NCI-H146 treated with DMSO at 0.1 percent for 48 hours (cell line): ENCODE measurements around the gene DLAT.
"Not testable (repeated sequence)": the region's sequence is repeated elsewhere in the genome, so short reads cannot be mapped to it uniquely, and the experiment has no call there.

Source experiments
- DNase-seq: peaks from one replicate; lab custom pipeline; 2025; ENCODE audit not compliant: unreplicated experiment; lab: John Stamatoyannopoulos, UW

Gene DLAT

GRCh38 chr11:112024773-112025678 lies at the start of gene DLAT:
DLAT (plus strand) TSS chr11:112025408; CDS start chr11:112025473, 65 bp downstream.
- DNase-seq, result peak; percentile 85

GRCh38 chr11:111976119-111976766 lies 49.0 kb upstream of the DLAT start:
- no peak for DNase-seq

GRCh38 chr11:111976767-111977145 lies 48.5 kb upstream of the DLAT start:
- DNase-seq, result no peak

- no peak for DNase-seq
Observed at GRCh38 chr11:111977146-111978027, 47.8 kb upstream of the DLAT start.

DNA sequence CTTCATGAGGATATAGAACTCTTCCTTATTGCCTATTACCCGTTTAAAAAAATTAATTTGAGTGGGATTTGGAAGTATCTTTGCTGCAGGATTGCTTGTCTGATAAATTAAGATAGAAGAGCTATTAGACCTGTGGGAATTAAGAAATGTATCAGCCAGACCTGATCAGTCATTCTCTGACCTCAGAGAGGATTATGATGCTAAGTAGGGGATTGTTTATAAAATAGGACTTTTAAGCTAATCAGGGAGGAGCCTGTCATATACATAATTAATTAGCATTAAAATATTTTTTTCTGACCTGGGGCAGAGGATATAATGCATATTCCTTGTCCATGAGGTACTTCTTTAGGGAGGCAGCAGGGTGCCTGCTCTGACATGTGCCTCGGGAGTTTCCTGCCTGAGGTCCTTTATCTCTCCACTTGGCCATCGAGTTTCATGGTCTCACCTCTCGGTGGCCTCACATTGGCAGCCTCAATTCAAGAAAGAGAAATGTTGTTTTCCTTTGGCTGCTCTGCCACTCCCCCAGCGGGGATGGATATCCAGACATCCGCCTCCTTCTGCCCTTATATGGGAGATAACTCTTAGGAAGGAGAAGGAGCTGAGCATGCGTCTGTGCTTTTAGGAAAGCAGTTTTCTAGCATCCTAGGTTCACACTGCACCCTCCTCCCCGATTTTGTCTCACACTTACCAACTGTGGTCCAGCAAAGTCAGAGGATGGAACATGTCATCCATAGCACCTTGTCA lies 47.0 kb upstream of the DLAT start:
- DNase-seq, result peak; percentile 29

- DNase-seq, result no peak
Observed at GRCh38 chr11:111980062-111980461, 45.1 kb upstream of the DLAT start.

DNA sequence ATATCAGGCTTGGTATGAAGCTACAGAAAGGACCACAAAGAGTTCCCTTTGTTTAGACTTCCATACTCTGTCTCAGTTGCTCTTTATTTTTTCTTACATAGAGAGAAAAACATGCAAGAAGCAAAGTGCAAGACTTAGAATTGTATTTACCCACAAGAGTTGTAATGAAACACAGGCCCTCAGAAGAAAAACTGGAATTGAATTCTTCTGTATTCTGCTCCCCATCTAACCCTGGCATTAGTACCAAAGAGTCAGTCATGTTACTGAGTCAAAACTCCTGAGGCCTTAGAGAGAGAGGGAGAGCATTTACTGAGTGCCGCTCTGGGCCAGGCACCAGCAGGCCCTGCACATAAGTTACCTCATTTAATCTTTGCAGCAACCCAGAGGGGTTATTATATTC lies 43.9 kb upstream of the DLAT start:
- DNase-seq, result no peak

GRCh38 chr11:111982019-111982464 lies 43.2 kb upstream of the DLAT start:
- DNase-seq, result peak; percentile 40

DNA sequence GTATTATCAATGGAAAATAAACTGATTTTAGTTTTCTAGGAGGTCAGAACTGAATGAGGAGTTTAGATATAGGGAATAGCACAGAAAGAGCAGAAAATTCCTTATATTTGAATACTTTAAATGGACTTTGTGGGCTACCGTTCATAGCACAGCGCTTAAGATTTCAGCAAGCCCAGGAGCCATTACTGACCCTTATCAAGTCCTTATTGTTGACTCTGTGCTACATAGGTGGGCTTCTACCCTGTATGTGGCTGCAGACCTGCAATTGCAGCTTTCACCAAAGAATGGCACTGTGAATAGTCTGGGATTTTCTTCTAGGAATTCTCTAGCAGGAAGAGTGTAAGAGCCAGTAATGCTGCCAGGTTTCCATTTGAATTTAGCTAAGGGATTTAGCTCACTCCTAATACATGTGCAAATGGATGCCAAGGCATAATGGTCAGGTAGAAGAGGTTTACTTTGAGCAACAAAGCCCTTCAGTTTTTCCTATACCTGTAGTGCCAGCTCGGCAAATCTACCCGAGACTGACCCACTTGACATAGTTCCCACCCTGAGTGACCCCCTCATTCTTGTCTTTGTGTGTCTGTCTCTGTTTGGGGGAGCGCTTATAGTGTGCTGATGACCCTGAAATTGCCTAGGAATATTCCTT lies 42.5 kb upstream of the DLAT start:
- no peak for DNase-seq

DNA sequence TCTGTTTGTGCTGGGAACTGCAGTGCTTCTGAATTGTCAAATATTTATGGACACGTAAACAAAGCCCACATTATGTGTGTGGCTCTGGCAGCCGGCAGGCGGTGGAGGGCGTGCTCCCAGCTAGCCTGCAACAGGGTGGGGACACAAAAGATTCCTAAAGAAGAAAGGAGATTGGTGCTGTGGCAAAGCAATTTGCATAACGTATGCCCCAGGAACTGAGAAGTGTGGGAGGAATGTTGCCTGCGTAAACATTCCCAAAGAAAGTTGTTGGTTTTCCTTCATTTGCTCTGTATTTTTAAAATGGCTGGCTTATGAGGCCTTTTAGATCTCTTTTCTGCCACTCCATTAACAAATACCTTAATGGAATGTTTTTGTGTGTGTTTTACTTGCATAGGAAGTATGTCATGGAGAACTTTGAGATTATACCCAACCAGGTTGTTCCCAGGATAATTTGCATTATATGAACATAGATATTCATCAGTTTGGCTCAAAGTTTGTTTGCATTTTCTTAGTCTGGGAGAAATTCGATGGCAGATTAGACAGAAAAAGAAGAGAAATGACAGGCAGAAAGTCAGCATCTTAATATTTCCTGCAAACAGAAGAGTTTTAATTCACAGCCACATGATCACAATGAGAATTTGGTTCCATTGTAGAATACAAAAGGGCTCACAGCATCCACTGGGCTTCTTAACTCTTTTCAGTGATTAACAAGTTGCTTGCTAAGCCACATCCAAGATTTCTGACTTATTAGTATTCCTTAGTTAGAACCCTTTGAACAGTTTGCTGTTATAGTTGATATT lies 41.8 kb upstream of the DLAT start:
- DNase-seq, result peak; percentile 14

- DNase-seq, result no peak
Observed at GRCh38 chr11:111986589-111986988, 38.6 kb upstream of the DLAT start.

- DNase-seq, result no peak
Observed at GRCh38 chr11:111990381-111990780, 34.8 kb upstream of the DLAT start.

DNA sequence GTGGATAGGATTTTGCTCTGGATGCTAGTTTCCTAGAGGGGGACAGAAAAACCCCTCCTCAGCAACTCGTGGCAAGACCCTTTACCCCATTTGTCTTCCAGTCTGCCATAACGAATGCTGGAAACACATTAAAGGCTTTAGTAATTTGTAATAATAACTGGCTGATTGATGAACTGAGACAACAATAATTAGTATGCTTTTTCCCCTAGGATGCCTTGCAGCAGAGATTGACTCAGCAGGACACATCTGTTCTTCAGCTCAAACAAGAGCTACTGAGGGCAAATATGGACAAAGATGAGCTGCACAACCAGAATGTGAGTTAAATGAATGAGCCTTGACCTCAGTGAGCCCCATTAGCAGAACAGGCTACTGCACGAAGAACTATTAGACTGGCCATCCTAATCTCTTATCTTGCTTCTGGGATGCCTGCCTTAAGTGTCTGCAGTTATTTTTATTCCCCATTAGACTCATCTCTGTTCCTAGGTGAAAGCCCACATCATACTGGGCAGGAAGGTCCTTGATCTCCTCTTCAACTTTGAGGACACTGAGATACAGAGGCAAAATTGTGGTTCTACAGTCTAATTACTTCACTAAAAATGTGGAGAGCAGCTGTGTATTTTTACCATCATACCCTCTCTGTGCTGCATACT lies 32.9 kb upstream of the DLAT start:
- peak; percentile 39 for DNase-seq

GRCh38 chr11:111996129-111996528 lies 29.1 kb upstream of the DLAT start:
- no peak for DNase-seq

DNA sequence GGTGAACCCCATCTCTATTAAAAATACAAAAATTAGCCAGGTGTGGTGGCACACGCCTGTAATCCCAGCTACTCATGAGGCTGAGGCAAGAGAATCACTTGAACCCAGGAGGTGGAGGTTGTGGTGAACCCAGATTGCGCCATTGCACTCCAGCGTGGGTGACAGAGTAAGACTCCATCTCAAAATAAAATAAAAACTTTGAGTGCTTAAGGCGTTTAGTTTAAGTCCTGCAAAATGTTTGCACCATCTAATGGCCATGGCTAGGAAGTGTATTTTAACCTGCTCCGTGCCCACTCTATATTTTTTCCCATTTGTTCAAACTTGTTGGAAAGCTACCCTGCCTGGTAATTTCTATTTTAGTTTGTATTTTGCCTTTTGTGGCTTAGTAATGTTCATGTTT lies 28.5 kb upstream of the DLAT start:
- DNase-seq, result not testable (repeated sequence)

DNA sequence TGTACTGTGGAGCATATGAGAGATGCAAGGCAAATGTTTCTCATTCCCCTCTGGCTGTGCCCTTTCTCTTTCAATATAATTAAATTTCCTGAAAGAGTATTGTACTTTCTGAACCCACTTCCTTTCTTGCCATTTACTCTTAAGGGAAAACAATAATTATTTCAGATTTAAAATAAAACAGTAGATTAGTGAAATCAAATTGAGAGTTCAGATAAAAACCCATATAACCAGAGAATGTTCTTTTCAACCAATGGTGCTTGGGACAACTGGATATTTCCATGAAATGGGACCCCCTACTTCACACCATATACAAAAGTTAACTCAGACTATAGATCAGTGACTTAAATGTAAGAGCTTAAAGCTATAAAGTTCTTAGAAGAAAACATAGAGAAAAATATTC lies 26.1 kb upstream of the DLAT start:
- no peak for DNase-seq

DNA sequence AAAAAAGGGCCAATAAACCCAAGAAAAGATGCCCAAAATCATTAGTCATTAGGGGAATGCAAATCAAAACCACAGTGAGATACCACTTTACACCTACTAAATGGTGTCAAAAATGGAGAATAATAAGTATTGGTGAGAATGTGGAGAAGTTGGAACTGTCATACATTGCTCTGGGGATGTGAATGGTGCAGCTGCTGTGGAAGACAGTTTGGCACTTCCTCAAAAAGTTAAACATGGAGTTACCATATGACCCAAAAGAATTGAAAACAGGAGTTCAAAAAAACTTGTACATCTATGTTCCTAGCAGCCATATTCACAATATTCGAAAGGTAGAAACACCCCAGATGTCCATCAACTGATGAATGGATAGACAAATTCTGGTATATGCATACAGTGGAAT lies 24.5 kb upstream of the DLAT start:
- no peak for DNase-seq

DNA sequence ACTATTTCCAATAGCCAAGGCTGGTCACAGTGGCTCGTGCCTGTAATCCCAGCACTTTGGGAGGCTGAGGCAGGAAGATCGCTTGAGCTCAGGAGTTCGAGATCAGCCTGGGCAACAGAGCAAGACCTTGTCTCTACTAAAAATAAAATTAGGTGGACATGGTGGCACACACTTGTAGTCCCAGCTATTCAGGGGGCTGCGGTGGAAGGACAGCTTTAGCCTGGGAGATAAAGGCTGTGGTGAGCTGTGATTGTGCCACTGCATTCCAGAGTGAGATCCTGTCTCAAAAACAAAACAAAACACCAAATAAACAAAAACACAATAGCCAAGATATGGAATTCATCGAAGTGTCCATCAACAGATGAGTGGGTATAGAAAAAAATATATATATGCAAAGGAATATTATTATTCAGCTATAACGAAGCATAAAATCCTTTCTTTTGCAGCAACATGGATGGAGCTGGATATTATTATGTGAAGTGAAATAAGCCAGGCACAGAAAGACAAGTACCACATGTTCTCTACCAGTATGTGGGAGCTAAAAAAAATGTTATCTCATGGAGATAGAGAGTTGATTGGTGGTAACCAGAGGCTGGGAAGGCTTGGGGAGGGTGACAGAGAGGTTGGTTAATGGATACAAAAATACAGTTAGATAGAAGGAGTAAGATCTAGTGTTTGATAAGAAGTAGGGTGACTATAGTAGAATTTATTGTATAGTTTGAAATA lies 22.6 kb upstream of the DLAT start:
- DNase-seq, result no peak
